ENCODE data around the gene CSAD.

CSAD gene

GRCh38 chr12:53159195-53159839 lies 21.4 kb downstream of the CSAD start:
- peak; percentile 73 for DNase-seq (ENCODE audit: low read depth)
- H3K4me3 ChIP-seq (ENCODE audit: low read length) = no peak overlapping the region
- peak; percentile 99 for TF ChIP-seq CTCF (conservative IDR thresholded peaks at IDR 0.05; ENCODE audit: low read length)

GRCh38 chr12:53152390-53152789 lies 28.3 kb downstream of the CSAD start:
- H3K4me3 ChIP-seq (ENCODE audit: low read length) = no peak overlapping the region
- DNase-seq (ENCODE audit: low read depth) = no peak
- no peak for TF ChIP-seq CTCF (conservative IDR thresholded peaks at IDR 0.05; ENCODE audit: low read length)

- no peak for DNase-seq (ENCODE audit: low read depth)
- H3K4me3 ChIP-seq (ENCODE audit: low read length) = no peak overlapping the region
- no peak for TF ChIP-seq CTCF (conservative IDR thresholded peaks at IDR 0.05; ENCODE audit: low read length)
These were observed 29.7 kb downstream of the CSAD start for GRCh38 chr12:53151039-53151438.

- no peak for DNase-seq (ENCODE audit: low read depth)
- H3K4me3 ChIP-seq (ENCODE audit: low read length) = no peak overlapping the region
- no peak for TF ChIP-seq CTCF (conservative IDR thresholded peaks at IDR 0.05; ENCODE audit: low read length)
These were observed 33.1 kb downstream of the CSAD start for GRCh38 chr12:53147653-53148052.

GRCh38 chr12:53147181-53147580 lies 33.5 kb downstream of the CSAD start:
- no peak for DNase-seq (ENCODE audit: low read depth)
- H3K4me3 ChIP-seq (ENCODE audit: low read length) = no peak overlapping the region
- TF ChIP-seq CTCF (conservative IDR thresholded peaks at IDR 0.05; ENCODE audit: low read length) = no peak

GRCh38 chr12:53145383-53146260 lies 35.1 kb downstream of the CSAD start:
- H3K4me3 ChIP-seq (ENCODE audit: low read length) = no peak overlapping the region
- TF ChIP-seq CTCF (conservative IDR thresholded peaks at IDR 0.05; ENCODE audit: low read length) = no peak
- peak; percentile 92 for DNase-seq (ENCODE audit: low read depth)

GRCh38 chr12:53143355-53143754 lies 37.4 kb downstream of the CSAD start:
- no peak overlapping the region for H3K4me3 ChIP-seq (ENCODE audit: low read length)
- no peak for DNase-seq (ENCODE audit: low read depth)
- TF ChIP-seq CTCF (conservative IDR thresholded peaks at IDR 0.05; ENCODE audit: low read length) = no peak
